H54 (cell line): ENCODE measurements around the gene KNL1.

Experiments used
- DNase-seq: peaks from one replicate; pipeline ENCODE4 v3.0.0; 2011; ENCODE audit warnings: low spot score, mixed read lengths; ENCODE audit not compliant: insufficient read length
- FAIRE-seq: peaks from 3 replicates; lab custom pipeline; 2011; peaks lifted over from hg19 to GRCh38; lab: Jason Lieb, UNC
- POLR2A ChIP-seq: IDR thresholded peaks from 2 replicates; pipeline ENCODE4 v1.6.1; 2011; ENCODE audit warnings: low read depth, mild to moderate bottlenecking, low read length

Gene KNL1

DNA sequence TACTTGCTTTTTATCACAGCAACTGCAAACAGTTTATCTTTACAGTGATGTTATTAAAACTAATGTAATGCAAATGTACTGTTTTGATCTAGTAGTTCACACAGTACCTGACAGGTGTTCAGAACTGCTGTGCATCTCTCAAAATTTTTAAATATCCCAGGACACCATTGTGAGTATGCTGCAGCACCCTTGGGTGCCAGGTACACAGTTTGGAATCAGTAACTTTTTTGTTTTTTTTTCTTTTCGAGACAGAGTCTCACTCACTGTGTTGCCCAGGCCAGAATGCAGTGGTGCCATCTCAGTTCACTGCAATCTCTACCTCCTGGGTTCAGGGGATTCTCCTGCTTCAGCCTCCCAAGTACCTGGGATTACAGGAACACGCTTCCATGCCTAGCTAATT lies 3.0 kb downstream of the KNL1 start:
- TF ChIP-seq POLR2A, result no peak
- no peak for DNase-seq
- FAIRE-seq, result no peak

GRCh38 chr15:40598126-40598525 lies 4.1 kb downstream of the KNL1 start:
- DNase-seq (no peak), FAIRE-seq (no peak)
- no peak for TF ChIP-seq POLR2A

DNA sequence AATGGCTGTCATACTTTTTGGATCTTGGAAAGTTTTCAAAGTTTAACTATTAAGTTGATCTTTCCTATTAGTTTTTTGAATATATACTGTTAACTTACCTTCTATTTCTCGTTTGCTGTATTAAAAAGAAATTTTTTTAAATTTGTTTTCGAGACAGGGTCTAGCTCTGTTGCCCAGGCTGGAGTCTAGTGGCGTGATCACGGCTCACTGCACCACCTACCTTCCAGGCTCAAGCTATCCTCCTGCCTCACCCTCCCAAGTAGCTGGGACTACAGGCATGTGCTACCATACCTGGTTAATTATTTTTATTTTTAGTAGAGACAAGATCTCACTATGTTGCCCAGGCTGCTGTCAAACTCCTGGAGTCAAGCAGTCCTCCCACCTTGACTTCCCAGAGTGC lies 4.6 kb downstream of the KNL1 start:
- TF ChIP-seq POLR2A, result no peak
- FAIRE-seq (no peak), DNase-seq (no peak)

DNA sequence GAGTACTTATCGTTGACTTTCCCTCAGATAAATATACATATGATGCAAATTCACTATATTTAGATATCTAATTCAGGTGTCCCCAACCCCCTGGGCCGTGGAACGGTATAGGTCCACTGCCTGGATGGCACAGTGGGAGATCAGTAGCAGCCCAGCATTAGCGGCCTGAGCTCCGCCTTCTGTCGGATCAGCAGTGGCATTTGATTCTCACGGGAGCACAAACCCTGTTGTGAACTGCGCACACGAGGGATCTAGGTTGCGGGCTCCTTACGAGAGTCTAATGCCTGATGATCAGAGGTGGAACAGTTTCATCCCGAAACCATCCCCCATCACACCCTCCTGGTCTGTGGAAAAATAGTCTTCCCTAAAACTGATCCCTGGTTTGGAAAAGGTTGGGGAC lies 6.9 kb downstream of the KNL1 start:
- DNase-seq (no peak), FAIRE-seq (no peak)
- no peak for TF ChIP-seq POLR2A

DNA sequence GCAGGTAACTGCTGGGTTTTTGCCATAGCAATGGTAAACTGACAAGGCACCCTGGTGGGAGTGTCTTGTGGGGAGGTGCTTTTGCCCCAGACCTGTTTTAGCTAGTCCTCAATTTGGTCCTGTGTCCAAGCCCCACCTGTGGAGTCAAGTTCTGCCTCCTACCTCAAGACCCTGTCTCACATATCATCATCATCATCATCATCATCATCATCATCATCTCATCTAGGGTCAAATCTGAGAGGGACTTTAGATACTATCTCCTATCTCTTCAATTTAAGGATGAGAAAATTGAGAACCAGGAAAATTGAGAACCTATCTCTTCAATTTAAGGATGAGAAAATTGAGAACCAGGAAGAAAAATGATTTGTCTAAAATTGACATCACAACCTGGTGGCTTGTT lies 9.9 kb downstream of the KNL1 start:
- DNase-seq, result no peak
- FAIRE-seq, result no peak
- TF ChIP-seq POLR2A, result no peak

- FAIRE-seq (no peak), DNase-seq (no peak)
- no peak for TF ChIP-seq POLR2A
These were observed 19.0 kb downstream of the KNL1 start for GRCh38 chr15:40613080-40613479.

DNA sequence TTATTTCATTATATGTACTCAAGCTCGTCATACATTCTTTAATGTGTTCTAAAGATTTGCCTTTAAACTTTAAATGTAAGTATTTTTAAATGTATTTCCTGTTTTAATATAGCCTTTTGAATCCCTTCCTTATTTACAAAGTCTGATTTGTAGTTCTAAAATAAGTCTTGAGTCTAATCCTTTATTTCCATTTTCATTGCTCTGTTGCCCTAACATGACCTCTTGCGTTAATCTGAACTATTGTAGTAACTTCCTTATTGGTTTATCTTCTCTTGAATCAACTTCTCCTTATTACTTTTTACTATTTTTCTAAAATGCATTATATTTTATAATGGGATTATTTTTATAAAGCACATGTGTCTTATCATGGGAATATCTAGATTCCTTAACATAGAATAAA lies 24.0 kb downstream of the KNL1 start:
- DNase-seq (no peak), FAIRE-seq (no peak)

GRCh38 chr15:40618906-40619305 lies 24.9 kb downstream of the KNL1 start:
- no peak for TF ChIP-seq POLR2A
- DNase-seq, result no peak
- FAIRE-seq, result peak; percentile 33

More for the DNA sequence above, 24.0 kb downstream of the KNL1 start:
- no peak for TF ChIP-seq POLR2A

- DNase-seq (no peak), FAIRE-seq (no peak)
- TF ChIP-seq POLR2A, result no peak
These were observed 29.3 kb downstream of the KNL1 start for GRCh38 chr15:40623361-40623760.

DNA sequence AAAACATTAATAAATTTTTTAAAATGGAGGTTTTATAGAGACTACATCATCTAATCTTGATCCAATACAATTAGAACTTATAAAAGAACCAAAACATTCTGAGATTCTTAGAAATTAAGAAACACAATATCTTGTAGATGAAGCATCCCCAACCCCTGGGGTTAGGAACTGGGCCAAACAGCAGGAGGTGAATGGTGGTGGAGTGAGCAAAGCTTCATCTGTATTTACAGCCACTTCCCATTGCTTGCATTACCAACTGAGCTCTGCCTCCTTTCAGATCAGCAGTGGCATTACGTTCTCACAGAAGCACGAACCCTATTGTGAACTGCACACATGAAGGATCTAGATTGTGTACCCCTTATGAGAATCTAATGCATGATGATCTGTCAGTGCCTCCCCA lies 36.3 kb downstream of the KNL1 start:
- FAIRE-seq (no peak), DNase-seq (no peak)
- no peak for TF ChIP-seq POLR2A

- FAIRE-seq (no peak), DNase-seq (no peak)
- TF ChIP-seq POLR2A, result no peak
These were observed 39.1 kb downstream of the KNL1 start for GRCh38 chr15:40633178-40633577.

- DNase-seq (no peak), FAIRE-seq (no peak)
- TF ChIP-seq POLR2A, result no peak
These were observed 43.2 kb downstream of the KNL1 start for GRCh38 chr15:40637221-40637745.

DNA sequence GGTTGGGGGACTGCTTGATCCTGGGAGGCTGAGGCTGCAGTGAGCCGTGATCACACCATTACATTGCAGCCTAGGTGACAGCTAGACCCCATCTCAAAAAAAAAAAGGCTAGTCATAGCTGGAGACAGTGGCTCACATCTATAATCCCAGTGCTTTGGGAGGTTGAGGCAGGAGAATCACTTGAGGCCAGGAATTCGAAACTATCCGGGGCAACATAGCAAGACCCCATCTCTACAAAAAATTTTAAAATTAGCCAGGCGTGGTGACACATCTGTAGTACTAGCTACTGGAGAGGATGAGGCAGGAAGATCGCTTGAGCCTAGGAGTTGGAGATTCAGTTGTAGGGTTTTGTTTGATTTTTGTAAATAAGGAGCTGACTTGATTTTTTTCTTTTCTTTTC lies 45.6 kb downstream of the KNL1 start:
- FAIRE-seq (no peak), DNase-seq (no peak)
- TF ChIP-seq POLR2A, result no peak

DNA sequence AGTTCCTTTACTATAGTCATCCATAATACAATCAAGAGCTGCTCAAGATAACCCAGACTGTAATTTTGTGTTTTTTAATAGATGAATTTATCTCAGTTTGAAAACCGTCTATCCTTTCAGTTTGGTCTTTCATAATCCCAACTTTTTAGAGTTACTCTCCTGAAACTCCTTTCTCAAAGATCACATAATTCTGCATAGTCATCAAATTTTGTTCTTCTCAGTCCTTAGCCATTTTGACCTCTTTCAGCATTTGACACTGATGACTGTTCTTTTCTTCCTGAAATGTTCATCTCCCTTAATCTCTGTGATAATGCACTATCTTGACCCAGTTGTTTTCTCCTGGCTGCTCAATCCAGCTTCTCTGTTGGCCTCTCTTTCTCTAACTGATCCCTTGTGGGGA lies 53.5 kb downstream of the KNL1 start:
- DNase-seq (no peak), FAIRE-seq (peak; percentile 52)
- TF ChIP-seq POLR2A, result no peak

DNA sequence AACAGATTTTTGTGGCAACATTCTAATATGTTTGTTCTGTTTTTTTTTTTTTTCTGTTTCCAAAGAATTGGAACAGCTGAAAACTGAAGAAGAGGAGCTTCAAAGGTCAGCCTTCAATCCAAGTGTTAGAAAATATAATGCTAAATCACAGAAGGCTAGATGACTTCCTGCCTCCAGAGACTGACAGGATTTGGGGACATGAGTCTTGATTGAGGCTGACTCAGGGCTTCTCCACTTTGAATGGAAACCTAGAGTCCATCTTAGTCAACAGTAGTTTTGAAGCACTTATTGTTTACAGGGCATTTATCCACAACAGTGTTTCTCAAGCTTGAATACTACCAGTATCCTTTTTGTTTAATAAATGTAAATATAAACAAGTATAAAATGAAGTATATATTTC lies 56.4 kb downstream of the KNL1 start:
- no peak for FAIRE-seq
- DNase-seq, result no peak
- TF ChIP-seq POLR2A, result no peak

GRCh38 chr15:40660686-40661085 lies 66.6 kb downstream of the KNL1 start:
- FAIRE-seq (no peak), DNase-seq (no peak)
- TF ChIP-seq POLR2A, result no peak
